ENCODE results near the gene CCBE1.

CCBE1 gene

DNA sequence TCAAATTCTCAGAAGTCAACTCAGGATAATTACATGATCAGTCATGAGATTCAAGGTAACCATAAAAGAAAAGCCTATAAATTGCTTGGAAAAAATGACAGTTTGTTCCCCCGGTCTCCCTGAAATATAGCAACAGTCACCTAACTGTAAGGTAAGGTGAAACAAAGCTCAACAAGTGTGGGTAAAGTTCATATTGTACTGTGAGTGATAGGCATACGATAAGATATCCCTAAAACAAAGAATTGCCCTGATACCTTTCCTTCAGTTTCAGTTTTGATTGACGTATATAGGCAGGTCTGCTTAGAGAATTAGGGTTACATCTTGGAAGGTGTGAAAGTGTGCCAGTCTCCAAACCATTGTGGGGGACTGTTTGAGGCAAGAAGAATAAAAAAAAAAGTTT, 4.0 kb upstream of the CCBE1 start:
- POLR2A ChIA-PET, result no interaction called here
- TF ChIP-seq ZNF384 (IDR thresholded peaks at IDR 0.05) (no peak), L3MBTL2 (conservative IDR thresholded peaks at IDR 0.05) (no peak), LEF1 (IDR thresholded peaks at IDR 0.05; ENCODE audit: borderline replicate concordance) (no peak)
- no peak for DNase-seq (ENCODE audit: extremely low spot score)
- CTCF ChIA-PET, result interaction anchor here (0.6 to 1.8 kb wide), 3 partner anchors 81 to 223 kb away, joined by 3 to 5 read pairs (median 3); no protein-coding TSS in a partner anchor

DNA sequence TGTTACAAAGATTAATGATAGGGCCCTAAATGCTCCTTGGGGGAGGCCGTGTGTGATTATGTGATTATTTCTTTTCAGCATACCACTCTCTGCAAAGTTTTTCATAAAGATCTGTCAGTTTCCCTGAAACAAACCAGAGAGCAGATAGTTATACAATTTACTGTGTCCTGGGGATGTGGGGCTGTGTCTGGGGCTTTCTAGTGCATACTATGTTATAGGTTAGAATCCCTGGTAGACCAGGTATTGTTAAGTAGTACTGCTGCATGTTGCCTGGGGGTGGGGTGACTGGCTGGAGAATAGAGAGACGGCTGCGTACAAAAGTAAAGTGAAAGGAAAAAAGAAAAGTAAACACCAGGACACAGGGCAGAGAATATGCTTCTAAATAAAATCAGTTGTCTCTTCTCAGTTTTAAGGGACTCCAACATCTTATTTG, 3.3 kb upstream of the CCBE1 start:
- DNase-seq (ENCODE audit: extremely low spot score), result no peak
- ChIA-PET CTCF (interaction anchor here (1.3 kb wide), 1 partner anchor 69 kb away, joined by 4 read pairs; no protein-coding TSS in a partner anchor), POLR2A (no interaction called here)
- TF ChIP-seq FOXA1 (IDR thresholded peaks at IDR 0.05), result no peak
- no peak for TF ChIP-seq HDGF (IDR thresholded peaks at IDR 0.05; ENCODE audit: borderline replicate concordance)

DNA sequence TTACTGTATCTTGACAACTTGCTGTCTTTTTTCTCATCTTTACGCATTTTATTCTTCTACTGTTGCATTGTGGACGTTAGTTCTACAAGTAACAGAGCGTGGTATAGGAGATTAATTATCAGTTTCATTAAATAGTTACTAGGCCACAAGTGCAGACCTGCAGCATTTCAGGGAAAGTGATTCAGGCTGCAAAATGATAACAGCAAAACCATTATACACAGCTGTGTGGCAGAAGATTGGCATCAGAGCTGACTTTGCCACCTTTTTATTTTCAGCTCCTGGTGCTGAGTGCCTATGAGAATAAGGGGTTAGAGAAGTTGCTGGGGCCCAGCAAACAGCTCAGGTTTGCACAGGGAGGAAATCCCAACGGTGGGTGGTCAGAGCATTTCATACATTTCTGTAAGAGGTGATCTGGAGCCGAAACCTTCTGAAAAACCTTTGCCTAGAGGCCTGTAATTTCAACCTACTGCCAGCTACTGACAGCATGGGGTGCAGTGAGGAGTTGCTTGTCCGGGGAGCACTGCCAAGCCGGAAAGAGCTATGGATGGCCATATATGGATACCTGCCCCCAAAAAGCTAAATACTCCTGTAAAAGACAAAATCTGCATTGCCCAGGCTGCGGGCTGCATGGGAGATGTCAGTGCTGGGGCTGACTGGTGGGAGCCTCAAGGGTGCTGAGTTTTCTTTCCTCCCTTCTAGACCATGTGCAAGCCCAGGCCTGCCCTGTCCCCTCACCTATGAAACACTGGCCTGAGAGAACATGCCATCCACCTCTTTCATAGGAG, 2.7 kb upstream of the CCBE1 start:
- DNase-seq (ENCODE audit: extremely low spot score), result no peak
- ChIA-PET POLR2A (no interaction called here), CTCF (interaction anchor here (0.6 to 1.3 kb wide), 3 partner anchors 9 to 1964 kb away, joined by 3 to 4 read pairs (median 3); no protein-coding TSS in a partner anchor)
- TF ChIP-seq SP1 (IDR thresholded peaks at IDR 0.05), result no peak
- TF ChIP-seq, protein P1, sequence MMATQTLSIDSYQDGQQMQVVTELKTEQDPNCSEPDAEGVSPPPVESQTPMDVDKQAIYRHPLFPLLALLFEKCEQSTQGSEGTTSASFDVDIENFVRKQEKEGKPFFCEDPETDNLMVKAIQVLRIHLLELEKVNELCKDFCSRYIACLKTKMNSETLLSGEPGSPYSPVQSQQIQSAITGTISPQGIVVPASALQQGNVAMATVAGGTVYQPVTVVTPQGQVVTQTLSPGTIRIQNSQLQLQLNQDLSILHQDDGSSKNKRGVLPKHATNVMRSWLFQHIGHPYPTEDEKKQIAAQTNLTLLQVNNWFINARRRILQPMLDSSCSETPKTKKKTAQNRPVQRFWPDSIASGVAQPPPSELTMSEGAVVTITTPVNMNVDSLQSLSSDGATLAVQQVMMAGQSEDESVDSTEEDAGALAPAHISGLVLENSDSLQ (IDR thresholded peaks at IDR 0.05), result no peak
- TF ChIP-seq FOXA1 (IDR thresholded peaks at IDR 0.05), result no peak
- no peak for TF ChIP-seq LEF1 (IDR thresholded peaks at IDR 0.05; ENCODE audit: borderline replicate concordance)
- TF ChIP-seq TARDBP (IDR thresholded peaks at IDR 0.05), result no peak
- TF ChIP-seq CTBP1 (IDR thresholded peaks at IDR 0.05; ENCODE audit: borderline replicate concordance), result no peak

DNA sequence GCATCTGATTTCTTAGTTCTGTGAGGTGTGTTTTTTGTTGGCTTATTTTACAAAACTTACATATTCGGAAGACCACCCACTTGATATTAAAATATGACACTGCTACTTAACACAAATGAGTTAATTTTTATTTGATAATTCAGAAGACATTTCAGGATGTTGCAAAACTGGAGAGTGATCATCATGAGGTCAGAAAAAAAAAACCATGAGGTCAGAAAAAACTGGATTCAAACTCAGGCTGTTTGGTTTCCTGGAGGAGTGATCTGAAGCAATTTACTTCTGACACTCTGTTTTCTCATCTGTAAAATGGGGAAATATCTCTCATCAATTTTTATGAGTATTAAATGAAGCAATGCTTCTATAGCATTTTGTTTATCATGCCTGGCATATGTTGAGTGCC, 1.8 kb upstream of the CCBE1 start:
- POLR2A ChIA-PET, result no interaction called here
- TF ChIP-seq HDGF (IDR thresholded peaks at IDR 0.05; ENCODE audit: borderline replicate concordance) (no peak), FOXK2 (IDR thresholded peaks at IDR 0.05) (no peak), LEF1 (IDR thresholded peaks at IDR 0.05; ENCODE audit: borderline replicate concordance) (no peak), NFRKB (IDR thresholded peaks at IDR 0.05) (no peak), FOXM1 (IDR thresholded peaks at IDR 0.05; ENCODE audit: borderline replicate concordance) (no peak), ARNT (IDR thresholded peaks at IDR 0.05) (no peak), TARDBP (IDR thresholded peaks at IDR 0.05) (no peak), BHLHE40 (IDR thresholded peaks at IDR 0.05; ENCODE audit: borderline replicate concordance) (no peak), L3MBTL2 (conservative IDR thresholded peaks at IDR 0.05) (no peak), FOXA1 (IDR thresholded peaks at IDR 0.05) (no peak), SP1 (IDR thresholded peaks at IDR 0.05) (no peak), ZNF384 (IDR thresholded peaks at IDR 0.05) (no peak)
- TF ChIP-seq, protein P1 (IDR thresholded peaks at IDR 0.05), result no peak
- DNase-seq (ENCODE audit: extremely low spot score), result no peak
- CTCF ChIA-PET, result interaction anchor here (1.3 kb wide), 1 partner anchor 8 kb away, joined by 3 read pairs; no protein-coding TSS in a partner anchor

DNA sequence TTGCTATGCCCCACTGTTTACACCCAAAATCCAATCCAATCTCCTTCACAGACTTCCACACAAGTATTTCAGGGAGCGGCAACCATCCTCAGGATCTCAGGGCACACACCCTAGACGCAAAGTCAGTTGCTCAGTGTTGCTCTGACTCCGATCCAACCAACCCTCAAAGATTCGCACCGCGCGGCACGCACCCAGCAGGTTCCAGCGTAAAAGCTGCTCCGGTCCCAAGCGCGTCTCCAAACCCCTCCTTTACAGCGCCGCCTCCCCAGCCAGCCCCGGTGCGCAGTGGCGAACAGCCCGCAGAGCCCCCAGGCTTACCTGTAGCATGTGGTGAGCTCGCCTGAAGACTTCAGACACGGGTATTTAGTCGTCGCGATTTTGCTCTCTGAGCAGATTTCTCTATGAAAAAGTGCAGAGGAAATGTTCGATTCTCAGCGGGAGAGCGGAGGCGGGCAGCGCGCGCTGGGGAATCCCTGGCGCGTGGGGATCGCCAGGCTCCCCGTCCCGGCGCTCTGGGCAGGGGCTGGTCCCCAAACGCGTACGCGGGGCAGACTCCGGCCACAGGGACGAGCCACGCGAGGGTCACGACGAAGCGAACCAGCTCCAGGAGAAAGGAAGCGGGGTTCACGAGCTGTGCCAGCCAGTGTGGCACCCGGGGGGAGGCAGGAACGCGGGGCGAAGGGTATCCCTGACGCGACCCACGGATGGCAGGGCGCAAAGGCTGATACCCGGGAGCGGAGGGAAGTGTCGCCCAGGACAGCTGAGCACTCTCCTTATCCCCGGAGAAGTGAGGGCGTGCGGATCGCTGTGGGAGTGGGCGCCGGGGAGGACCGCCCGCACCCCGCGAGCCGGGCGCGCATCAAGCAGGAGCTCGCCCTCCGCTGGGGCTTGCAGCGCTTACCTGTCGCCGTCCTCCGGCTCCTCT, 650 bp downstream of the CCBE1 start:
- ChIA-PET CTCF (interaction anchor here (0.6 to 1.9 kb wide), 25 partner anchors 9 to 1335 kb away, joined by 3 to 16 read pairs (median 5); no protein-coding TSS in a partner anchor), POLR2A (interaction anchor here (0.8 to 1.4 kb wide), 3 partner anchors 9 to 203 kb away, joined by 3 to 4 read pairs (median 3); partner anchors contain the start of gene PMAIP1)
- TF ChIP-seq SUZ12 (IDR thresholded peaks at IDR 0.05) (no peak), L3MBTL2 (conservative IDR thresholded peaks at IDR 0.05) (peak; percentile 50), ARNT (IDR thresholded peaks at IDR 0.05) (no peak), TARDBP (IDR thresholded peaks at IDR 0.05) (no peak), HDGF (IDR thresholded peaks at IDR 0.05; ENCODE audit: borderline replicate concordance) (no peak)
- peak; percentile 8 for DNase-seq (ENCODE audit: extremely low spot score)

DNA sequence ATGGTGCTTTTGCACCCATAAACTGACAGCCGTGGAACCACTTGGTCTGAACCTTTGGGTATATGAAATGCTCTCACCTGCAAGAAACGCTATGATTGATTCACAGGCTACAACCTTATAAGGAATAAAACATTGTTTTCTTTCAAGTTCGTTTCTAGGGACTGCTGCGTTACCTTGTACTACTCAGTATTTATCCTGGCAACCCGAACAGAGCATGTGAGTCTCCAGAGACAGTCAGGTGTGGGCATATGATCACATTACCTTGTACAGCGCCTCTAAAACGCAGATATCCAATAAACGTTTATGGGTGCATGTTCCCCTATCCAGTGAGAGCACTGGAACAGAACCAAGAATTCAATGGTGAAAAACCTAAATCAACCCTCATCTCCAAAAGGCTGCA, 1.7 kb downstream of the CCBE1 start:
- ChIA-PET POLR2A (no interaction called here), CTCF (no interaction called here)
- no peak for DNase-seq (ENCODE audit: extremely low spot score)
- TF ChIP-seq FOXM1 (IDR thresholded peaks at IDR 0.05; ENCODE audit: borderline replicate concordance) (no peak), L3MBTL2 (conservative IDR thresholded peaks at IDR 0.05) (no peak), TARDBP (IDR thresholded peaks at IDR 0.05) (no peak), FOXA1 (IDR thresholded peaks at IDR 0.05) (no peak), FOXK2 (IDR thresholded peaks at IDR 0.05) (no peak), SUZ12 (IDR thresholded peaks at IDR 0.05) (no peak), NFRKB (IDR thresholded peaks at IDR 0.05) (no peak), ELF4 (IDR thresholded peaks at IDR 0.05) (no peak), ARNT (IDR thresholded peaks at IDR 0.05) (no peak), SP1 (IDR thresholded peaks at IDR 0.05) (no peak), CTBP1 (IDR thresholded peaks at IDR 0.05; ENCODE audit: borderline replicate concordance) (no peak), ZNF384 (IDR thresholded peaks at IDR 0.05) (no peak), HDGF (IDR thresholded peaks at IDR 0.05; ENCODE audit: borderline replicate concordance) (no peak), BHLHE40 (IDR thresholded peaks at IDR 0.05; ENCODE audit: borderline replicate concordance) (no peak), LEF1 (IDR thresholded peaks at IDR 0.05; ENCODE audit: borderline replicate concordance) (no peak)
- TF ChIP-seq, protein P1 (IDR thresholded peaks at IDR 0.05), result no peak

All from HEK293T (cell line).